AG09319 (cell line): ENCODE data around the gene COL6A1.
"Not testable (repeated sequence)": the region's sequence is repeated elsewhere in the genome, so short reads cannot be mapped to it uniquely, and the experiment has no call there.

Source experiments
- DNase-seq: peaks from one replicate; pipeline ENCODE4 v3.0.0-alpha.2; 2010; ENCODE audit warnings: low read depth; ENCODE audit errors: extremely low read depth
- CTCF ChIP-seq: IDR thresholded peaks from 2 replicates; pipeline ENCODE4 v1.5.1; 2011; ENCODE audit warnings: low read depth, mild to moderate bottlenecking, inconsistent platforms, low read length, moderate library complexity

COL6A1 gene

DNA sequence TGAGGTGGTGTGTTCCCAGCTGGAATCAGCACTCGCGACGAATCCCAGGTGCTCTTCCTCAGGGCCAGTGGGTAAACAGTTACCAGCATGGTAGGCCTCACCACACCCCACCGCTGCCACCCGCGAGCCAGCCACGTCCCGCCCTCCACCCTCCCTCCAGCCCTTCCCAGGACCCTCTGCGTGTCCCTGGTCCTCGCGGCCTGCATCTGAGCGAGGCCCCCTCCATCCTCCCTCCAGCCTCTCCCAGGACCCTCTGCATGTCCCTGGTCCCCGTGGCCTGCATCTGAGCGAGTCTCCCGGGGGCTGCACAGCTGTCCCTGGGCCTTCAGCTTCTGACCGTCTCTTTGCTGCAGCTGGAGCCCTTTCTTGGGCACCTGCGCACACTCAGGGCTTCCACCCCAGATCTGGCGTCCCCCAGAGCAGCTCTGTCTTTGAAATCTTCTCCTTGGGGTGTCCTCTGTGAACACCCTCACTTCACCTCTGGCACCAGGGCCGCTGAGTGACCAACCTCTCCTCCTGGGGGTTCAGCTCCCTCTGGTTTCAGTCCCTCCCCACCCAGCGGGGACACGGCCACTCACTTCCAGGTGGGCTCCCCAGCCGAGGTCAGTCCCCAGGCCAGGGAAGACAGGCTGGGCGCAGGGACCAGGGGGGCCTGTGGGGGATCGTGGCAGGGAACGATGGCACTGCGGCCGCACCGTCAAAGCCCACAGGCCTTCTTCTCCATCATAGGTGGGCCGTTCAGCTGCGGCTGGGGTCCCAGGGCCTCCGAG lies 58.5 kb downstream of the COL6A1 start:
- TF ChIP-seq CTCF: no peak
- no peak for DNase-seq

- TF ChIP-seq CTCF: no peak
- DNase-seq: no peak
These were observed 59.1 kb downstream of the COL6A1 start for GRCh38 chr21:46040707-46041106.

DNA sequence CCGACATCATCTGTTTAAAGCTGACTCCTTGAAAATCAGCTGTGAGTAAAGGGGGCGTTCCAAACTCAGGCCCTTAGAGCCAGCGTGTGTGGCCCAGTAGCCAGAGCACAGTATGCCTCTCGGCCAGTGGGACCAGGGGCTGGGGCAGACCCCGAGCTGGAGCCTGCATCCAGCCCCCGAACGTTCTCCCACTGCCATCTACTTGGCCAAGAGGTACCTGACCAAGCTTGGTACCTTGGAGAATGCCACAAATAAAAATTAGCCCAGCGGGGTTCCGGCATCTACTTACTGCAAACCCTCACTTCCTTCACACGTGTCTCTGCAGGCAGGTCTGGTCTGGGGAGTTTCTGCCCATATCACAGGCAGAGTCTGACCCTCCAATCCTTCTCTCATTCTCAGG lies 59.6 kb downstream of the COL6A1 start:
- no peak for TF ChIP-seq CTCF

GRCh38 chr21:46045154-46045553 lies 63.6 kb downstream of the COL6A1 start:
- no peak for DNase-seq
- TF ChIP-seq CTCF: no peak

More for the DNA sequence above, 59.6 kb downstream of the COL6A1 start:
- DNase-seq: no peak

DNA sequence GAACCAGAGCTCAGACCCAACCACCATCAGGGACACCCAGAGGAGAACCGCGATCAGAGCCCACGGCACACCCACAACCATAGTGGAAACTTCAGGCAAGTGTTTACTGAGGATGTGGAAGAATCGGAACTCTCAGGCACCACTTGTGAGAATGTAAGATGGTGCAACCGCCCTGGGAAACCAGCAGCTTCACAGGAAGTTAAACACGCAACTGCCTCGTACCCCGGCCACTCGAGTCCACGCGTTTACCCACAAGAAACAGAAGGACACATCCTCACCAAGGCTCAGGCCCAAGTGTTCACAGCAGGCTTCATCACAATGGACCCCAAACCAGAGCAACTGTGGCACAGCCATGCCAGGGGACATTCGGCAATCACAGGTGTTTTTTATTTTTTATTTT lies 64.9 kb downstream of the COL6A1 start:
- no peak for DNase-seq
- TF ChIP-seq CTCF: no peak

DNA sequence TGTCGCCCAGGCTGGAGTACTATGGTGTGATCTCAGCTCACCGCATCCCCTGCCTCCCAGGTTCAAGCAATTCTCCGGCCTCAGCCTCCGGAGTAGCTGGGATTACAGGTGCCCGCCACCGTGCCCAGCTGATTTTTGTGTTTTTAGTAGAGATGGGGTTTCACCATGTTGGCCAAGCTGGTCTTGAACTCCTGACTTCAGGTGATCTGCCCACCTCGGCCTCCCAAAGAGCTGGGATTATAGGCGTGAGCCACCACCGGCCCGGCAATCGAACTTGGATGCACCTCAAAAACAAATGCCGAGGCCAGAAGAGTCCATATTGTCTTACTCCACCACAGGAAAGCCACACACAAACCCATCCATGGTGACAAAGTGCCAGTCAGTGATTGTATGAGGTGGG lies 65.3 kb downstream of the COL6A1 start:
- DNase-seq: not testable (repeated sequence)

DNA sequence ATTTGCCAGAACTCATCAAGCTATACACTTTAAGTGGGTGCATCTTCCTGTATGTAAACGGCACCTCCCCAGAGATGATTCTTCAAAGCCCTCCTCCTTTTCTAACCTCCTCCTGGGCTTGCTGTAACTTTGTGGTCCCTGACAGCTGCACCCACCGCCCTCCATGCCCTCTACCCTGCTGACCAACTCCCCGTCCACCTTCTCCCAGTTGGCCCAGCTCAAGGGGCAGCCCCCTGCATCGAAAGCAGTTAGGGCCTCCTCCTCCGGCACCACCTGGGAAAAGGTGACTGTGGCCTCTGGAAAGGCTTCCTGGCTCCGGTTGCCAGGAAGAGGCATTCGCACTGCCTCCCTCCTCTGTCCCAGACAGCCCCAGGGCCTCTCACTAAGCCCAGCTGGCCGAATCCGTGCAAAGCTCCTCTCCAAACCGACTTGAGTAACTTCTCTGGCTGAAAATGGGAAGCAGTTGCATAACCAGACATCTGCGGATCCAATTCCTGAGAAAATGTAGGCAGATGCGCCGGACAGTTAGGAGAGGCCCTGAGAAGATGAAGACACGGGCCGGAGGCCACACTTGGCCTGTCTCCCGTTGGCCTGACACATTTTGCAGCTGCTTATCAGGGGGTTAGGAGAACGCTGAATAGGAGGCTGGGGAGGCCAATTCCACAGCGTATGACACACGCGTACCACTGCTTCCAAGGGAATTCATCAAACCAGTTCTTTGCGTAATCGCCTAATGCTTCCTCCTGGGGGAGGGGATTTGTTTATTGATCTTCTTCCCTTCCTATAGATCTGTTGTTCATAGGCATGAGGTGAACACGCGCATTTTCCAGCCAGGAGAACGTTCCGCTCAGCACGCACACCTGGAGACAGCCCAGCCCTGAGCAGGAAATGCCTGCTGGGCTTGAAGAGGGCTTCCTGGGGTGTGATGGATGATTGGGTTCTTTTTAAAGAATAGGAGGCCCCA lies 67.6 kb downstream of the COL6A1 start:
- peak; percentile 100 for DNase-seq
- no peak for TF ChIP-seq CTCF
